Activated CD8-positive, alpha-beta memory T cell treated with anti-CD3 and anti-CD28 coated beads for 48 hours (primary cell): ENCODE data around the gene NSUN6.
"Not testable (repeated sequence)": the region's sequence is repeated elsewhere in the genome, so short reads cannot be mapped to it uniquely, and the experiment has no call there.

Experiments used
- DNase-seq, 3 experiments: peaks; one replicate each; pipeline ENCODE4 v3.0.0-alpha.2; 2020; ENCODE audit warnings: low read depth in 2 of 3, low spot score in 2 of 3

The NSUN6 gene

GRCh38 chr10:18610517-18610916 is 40.9 kb downstream of the NSUN6 start:
- no peak for DNase-seq

- DNase-seq: no peak
Observed at GRCh38 chr10:18608596-18608995, 42.8 kb downstream of the NSUN6 start.

- DNase-seq: no peak
Observed at GRCh38 chr10:18607503-18608378, 43.6 kb downstream of the NSUN6 start.

- no peak for DNase-seq
Observed at GRCh38 chr10:18606051-18606695, 45.2 kb downstream of the NSUN6 start.

- no peak for DNase-seq
Observed at GRCh38 chr10:18601321-18601720, 50.1 kb downstream of the NSUN6 start.

GRCh38 chr10:18599392-18599791 is 52.0 kb downstream of the NSUN6 start:
- no peak for DNase-seq

GRCh38 chr10:18594574-18595156 is 56.7 kb downstream of the NSUN6 start:
- no peak for DNase-seq

- not testable (repeated sequence) for DNase-seq
Observed at GRCh38 chr10:18591141-18591540, 60.2 kb downstream of the NSUN6 start.

GRCh38 chr10:18586637-18587036 is 64.8 kb downstream of the NSUN6 start:
- not testable (repeated sequence) for DNase-seq

GRCh38 chr10:18583575-18584270 is 67.7 kb downstream of the NSUN6 start:
- no peak for DNase-seq

- DNase-seq: no peak
Observed at GRCh38 chr10:18582803-18583202, 68.6 kb downstream of the NSUN6 start.

GRCh38 chr10:18577823-18578685 is 73.3 kb downstream of the NSUN6 start:
- no peak for DNase-seq

GRCh38 chr10:18576586-18576985 is 74.8 kb downstream of the NSUN6 start:
- no peak for DNase-seq

- no peak for DNase-seq
Observed at GRCh38 chr10:18572959-18573561, 78.3 kb downstream of the NSUN6 start.

- DNase-seq: no peak
Observed at GRCh38 chr10:18571780-18572179, 79.6 kb downstream of the NSUN6 start.

- DNase-seq: no peak
Observed at GRCh38 chr10:18571076-18571475, 80.3 kb downstream of the NSUN6 start.

GRCh38 chr10:18570386-18570785 is 81.0 kb downstream of the NSUN6 start:
- not testable (repeated sequence) for DNase-seq

GRCh38 chr10:18567343-18567856 is 84.0 kb downstream of the NSUN6 start:
- no peak for DNase-seq

- DNase-seq: no peak
Observed at GRCh38 chr10:18566177-18566576, 85.2 kb downstream of the NSUN6 start.

GRCh38 chr10:18565006-18565405 is 86.4 kb downstream of the NSUN6 start:
- DNase-seq: no peak
